ENCODE data around the gene NDFIP2. TPM values are rescaled to one million over a fixed set of nuclear protein-coding genes. Genes with fewer than 3 reads are reported as not detected.

NDFIP2 gene
- total RNA-seq, 4 donors from 2014 or later = 21.8 to 47.8 (median 31.9) TPM

DNA sequence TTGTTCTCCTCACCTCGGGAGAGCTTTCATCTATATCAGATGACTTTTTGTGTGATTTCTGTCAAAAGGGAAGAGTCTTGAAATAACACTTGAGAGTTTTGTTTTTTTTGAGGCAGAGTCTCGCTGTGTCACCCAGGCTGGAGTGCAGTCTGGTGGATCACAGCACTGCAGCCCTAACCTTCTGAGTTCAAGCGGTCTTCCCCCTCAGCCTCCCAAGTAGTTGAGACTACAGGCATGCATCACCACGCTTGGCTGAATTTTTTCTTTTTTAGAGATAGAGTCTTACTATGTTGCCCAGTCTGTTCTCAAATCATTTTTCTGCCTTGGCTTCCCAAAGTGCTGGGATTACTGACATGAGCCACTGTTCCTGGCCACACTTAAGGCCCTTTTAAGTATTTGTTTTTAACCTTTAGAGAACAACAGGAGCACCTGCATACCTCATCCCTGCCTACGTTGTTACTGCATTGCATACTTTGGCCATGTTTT, 11.4 kb downstream of the NDFIP2 start:
- H3K4me3 ChIP-seq = no peak overlapping the region
- TF ChIP-seq POLR2A (IDR thresholded peaks at IDR 0.05) = no peak
- TF ChIP-seq, protein P1, sequence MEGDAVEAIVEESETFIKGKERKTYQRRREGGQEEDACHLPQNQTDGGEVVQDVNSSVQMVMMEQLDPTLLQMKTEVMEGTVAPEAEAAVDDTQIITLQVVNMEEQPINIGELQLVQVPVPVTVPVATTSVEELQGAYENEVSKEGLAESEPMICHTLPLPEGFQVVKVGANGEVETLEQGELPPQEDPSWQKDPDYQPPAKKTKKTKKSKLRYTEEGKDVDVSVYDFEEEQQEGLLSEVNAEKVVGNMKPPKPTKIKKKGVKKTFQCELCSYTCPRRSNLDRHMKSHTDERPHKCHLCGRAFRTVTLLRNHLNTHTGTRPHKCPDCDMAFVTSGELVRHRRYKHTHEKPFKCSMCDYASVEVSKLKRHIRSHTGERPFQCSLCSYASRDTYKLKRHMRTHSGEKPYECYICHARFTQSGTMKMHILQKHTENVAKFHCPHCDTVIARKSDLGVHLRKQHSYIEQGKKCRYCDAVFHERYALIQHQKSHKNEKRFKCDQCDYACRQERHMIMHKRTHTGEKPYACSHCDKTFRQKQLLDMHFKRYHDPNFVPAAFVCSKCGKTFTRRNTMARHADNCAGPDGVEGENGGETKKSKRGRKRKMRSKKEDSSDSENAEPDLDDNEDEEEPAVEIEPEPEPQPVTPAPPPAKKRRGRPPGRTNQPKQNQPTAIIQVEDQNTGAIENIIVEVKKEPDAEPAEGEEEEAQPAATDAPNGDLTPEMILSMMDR (IDR thresholded peaks at IDR 0.05 in 4 of 5, conservative IDR thresholded peaks at IDR 0.05 in 1 of 5) = no peak
- H3K36me3 ChIP-seq = no peaks in the 10 kb centered on the region
- ATAC-seq = no peak
- H3K27ac ChIP-seq = no peak overlapping the region
- DNase-seq = no peak
- peaks cover 27 to 53% of the 10 kb centered on the region in 2 donors for H3K4me1 ChIP-seq
- no peaks in the 10 kb centered on the region for H3K9me3 ChIP-seq
- in situ Hi-C loops (cut with MboI; ENCODE audit: low sequenced_read_pairs in 4 of 4) = no loop called here
- no peaks in the 10 kb centered on the region for H3K27me3 ChIP-seq
- intact Hi-C loops (cut with DNase I; ENCODE audit: low total_unique reads) = no loop called here

DNA sequence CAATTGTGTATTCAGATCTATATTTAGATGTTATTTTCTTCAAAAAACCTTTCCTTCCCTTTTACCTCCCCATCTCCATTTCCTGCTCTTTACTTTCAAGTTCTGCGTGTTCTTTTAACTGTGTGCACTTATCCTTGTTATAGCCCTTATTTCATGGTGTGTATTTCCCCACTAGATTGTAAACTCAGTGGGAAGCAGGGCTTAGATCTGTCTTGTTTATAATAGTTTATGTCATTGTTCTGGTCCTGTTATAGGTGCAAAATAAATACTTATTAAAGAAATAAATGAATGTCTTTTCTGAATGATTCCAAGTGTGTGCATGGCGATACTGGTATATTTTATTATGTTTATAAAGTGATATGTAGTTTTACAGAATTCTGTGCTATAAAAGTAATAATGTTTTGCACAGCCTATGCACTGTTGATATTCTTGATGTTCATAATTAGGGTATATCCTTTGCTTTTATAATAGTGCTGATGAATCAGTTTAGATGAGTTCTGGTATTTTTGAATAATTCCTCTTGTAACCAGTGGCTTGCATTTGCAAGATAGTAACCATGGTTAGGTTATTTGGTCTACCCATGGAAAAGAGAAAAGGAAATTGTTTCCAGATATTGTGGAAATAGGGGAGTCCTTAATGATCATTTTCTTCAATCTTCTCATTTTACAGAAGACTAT, 12.1 kb downstream of the NDFIP2 start:
- intact Hi-C loops (cut with DNase I; ENCODE audit: low total_unique reads) = no loop called here
- Histone ChIP-seq H3K27me3 (no peaks in the 10 kb centered on the region), H3K9me3 (no peaks in the 10 kb centered on the region), H3K27ac (no peak overlapping the region), H3K4me1 (peaks cover 27 to 53% of the 10 kb centered on the region in 2 donors), H3K4me3 (no peak overlapping the region), H3K36me3 (no peaks in the 10 kb centered on the region)
- in situ Hi-C loops (cut with MboI; ENCODE audit: low sequenced_read_pairs in 4 of 4) = no loop called here
- no peak for TF ChIP-seq POLR2A (IDR thresholded peaks at IDR 0.05)
- TF ChIP-seq, protein P1 (IDR thresholded peaks at IDR 0.05 in 4 of 5, conservative IDR thresholded peaks at IDR 0.05 in 1 of 5) = no peak
- DNase-seq = no peak
- no peak for ATAC-seq

DNA sequence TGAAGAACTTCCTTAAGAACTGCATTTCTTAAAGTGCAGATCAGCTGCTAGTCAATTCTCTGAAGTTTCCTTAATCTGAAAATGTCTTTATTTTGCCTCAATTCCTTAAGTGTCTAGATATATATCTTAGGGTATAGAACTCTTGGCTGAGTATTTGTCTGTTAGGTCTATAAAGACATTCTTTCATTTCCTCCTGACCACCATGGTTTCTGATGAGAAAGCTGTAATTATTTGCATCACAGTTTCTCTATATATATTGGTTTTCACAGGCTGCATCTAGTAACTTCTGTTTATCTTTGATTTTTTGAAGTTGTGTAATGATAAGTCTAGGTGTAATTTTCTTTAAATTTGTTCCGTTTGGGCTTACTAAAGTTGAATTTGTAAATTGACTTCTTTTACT, 15.2 kb downstream of the NDFIP2 start:
- in situ Hi-C loops (cut with MboI; ENCODE audit: low sequenced_read_pairs in 4 of 4) = no loop called here
- Histone ChIP-seq H3K27me3 (no peaks in the 10 kb centered on the region), H3K9me3 (no peaks in the 10 kb centered on the region), H3K4me1 (peaks cover 27 to 44% of the 10 kb centered on the region in 2 donors), H3K4me3 (no peak overlapping the region), H3K27ac (no peak overlapping the region), H3K36me3 (no peaks in the 10 kb centered on the region)
- TF ChIP-seq POLR2A (IDR thresholded peaks at IDR 0.05) = no peak
- TF ChIP-seq, protein P1 (IDR thresholded peaks at IDR 0.05 in 4 of 5, conservative IDR thresholded peaks at IDR 0.05 in 1 of 5) = no peak
- DNase-seq (no peak), ATAC-seq (no peak)
- intact Hi-C loops (cut with DNase I; ENCODE audit: low total_unique reads) = no loop called here

DNA sequence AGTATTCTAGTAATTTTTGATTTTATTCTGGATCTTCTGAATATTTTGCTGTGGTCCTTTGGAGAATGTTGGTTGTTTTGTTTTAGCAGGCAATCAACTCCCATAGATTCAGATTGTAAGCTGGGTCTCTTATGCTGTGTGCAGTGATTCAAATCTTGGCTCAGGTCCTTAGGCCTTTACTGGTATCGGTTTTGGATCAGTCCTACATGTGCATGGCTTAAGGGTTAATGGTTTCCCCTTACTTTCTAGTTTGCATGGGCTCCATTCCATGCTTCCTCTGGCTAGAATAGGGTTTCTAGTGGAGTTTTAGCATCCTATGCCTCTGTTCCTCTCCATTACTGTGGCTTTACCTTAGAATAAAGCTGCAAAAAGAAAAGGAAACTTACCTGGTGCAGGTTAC, 16.1 kb downstream of the NDFIP2 start:
- H3K27ac ChIP-seq = no peak overlapping the region
- in situ Hi-C loops (cut with MboI; ENCODE audit: low sequenced_read_pairs in 4 of 4) (no loop called here), intact Hi-C loops (cut with DNase I; ENCODE audit: low total_unique reads) (no loop called here)
- no peaks in the 10 kb centered on the region for H3K9me3 ChIP-seq
- peaks cover 25 to 46% of the 10 kb centered on the region in 2 donors for H3K4me1 ChIP-seq
- H3K36me3 ChIP-seq = no peaks in the 10 kb centered on the region
- DNase-seq (no peak), ATAC-seq (no peak)
- no peak for TF ChIP-seq POLR2A (IDR thresholded peaks at IDR 0.05)
- TF ChIP-seq, protein P1 (IDR thresholded peaks at IDR 0.05 in 4 of 5, conservative IDR thresholded peaks at IDR 0.05 in 1 of 5) = no peak
- no peak overlapping the region for H3K4me3 ChIP-seq
- H3K27me3 ChIP-seq = no peaks in the 10 kb centered on the region
